GM23338 (cell line): ENCODE measurements around the gene CFAP141.

Experiments used
- CREB1 ChIP-seq: fragments of 250-450 bp; sonication (Bioruptor Pico); IDR thresholded peaks from 2 replicates; pipeline ENCODE4 v1.5.0; 2020; ENCODE audit warnings: low read depth, mild to moderate bottlenecking, moderate library complexity
- EZH2 ChIP-seq: fragments of 200-600 bp; sonication (generic); IDR thresholded peaks from one replicate; pipeline ENCODE4 v1.8.0; 2017; ENCODE audit warnings: antibody characterized with exemption, mild to moderate bottlenecking, low read depth; ENCODE audit not compliant: unreplicated experiment
- EZH2phosphoT487 ChIP-seq: fragments of 200-600 bp; sonication (generic); IDR thresholded peaks from one replicate; pipeline ENCODE4 v1.8.1; 2018; ENCODE audit warnings: antibody characterized with exemption; ENCODE audit not compliant: unreplicated experiment
- JUNB ChIP-seq: IDR thresholded peaks from one replicate; pipeline ENCODE4 v1.6.1; 2016; ENCODE audit warnings: antibody characterized with exemption; ENCODE audit not compliant: unreplicated experiment
- POLR2AphosphoS5 ChIP-seq: IDR thresholded peaks from 2 replicates; pipeline ENCODE4 v1.6.1; 2016; ENCODE audit warnings: antibody characterized with exemption, low read depth
- REST ChIP-seq: IDR thresholded peaks from one replicate; pipeline ENCODE4 v1.6.1; 2018; ENCODE audit warnings: antibody characterized with exemption; ENCODE audit not compliant: unreplicated experiment
- STAT1 ChIP-seq: IDR thresholded peaks from one replicate; pipeline ENCODE4 v1.6.1; 2016; ENCODE audit warnings: antibody characterized with exemption; ENCODE audit not compliant: unreplicated experiment
- TF ChIP-seq, protein P1 (sequence below), 2 experiments: fragments of 200-600 bp in 1 of 2; sonication (generic) in 1 of 2; conservative IDR thresholded peaks; 2 replicates each; pipeline versions ENCODE4 v1.5.1 to v1.6.1; 2016 to 2017; ENCODE audit warnings: antibody characterized with exemption in 2 of 2, low read depth in 2 of 2, mild to moderate bottlenecking in 2 of 2, moderate library complexity in 1 of 2

DNA sequence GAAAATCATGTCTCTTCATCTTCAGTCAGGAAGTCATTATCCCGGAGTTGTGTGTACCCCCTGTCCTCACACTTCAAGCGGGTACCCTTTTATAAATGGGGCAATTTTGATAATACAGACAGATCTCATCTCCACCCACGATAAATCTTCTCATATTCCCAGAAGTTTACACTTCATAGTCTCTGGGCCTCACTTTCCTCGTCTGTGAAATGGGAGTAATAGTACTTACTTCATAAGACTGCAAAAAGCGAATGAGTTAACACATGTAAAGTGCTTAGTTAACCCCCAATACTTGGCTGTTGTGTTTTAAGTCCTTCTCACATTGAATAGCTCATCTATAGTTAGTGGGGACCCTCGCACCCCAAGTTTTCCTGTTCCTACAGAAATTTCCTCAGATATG, 52.1 kb downstream of the CFAP141 start:
- TF ChIP-seq JUNB (no peak), EZH2 (no peak), EZH2phosphoT487 (no peak), STAT1 (no peak), CREB1 (CRISPR knock-in tag) (no peak), POLR2AphosphoS5 (no peak), REST (no peak)
- TF ChIP-seq, protein P1, sequence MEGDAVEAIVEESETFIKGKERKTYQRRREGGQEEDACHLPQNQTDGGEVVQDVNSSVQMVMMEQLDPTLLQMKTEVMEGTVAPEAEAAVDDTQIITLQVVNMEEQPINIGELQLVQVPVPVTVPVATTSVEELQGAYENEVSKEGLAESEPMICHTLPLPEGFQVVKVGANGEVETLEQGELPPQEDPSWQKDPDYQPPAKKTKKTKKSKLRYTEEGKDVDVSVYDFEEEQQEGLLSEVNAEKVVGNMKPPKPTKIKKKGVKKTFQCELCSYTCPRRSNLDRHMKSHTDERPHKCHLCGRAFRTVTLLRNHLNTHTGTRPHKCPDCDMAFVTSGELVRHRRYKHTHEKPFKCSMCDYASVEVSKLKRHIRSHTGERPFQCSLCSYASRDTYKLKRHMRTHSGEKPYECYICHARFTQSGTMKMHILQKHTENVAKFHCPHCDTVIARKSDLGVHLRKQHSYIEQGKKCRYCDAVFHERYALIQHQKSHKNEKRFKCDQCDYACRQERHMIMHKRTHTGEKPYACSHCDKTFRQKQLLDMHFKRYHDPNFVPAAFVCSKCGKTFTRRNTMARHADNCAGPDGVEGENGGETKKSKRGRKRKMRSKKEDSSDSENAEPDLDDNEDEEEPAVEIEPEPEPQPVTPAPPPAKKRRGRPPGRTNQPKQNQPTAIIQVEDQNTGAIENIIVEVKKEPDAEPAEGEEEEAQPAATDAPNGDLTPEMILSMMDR (conservative IDR thresholded peaks at IDR 0.05; ENCODE audit: low read depth in 2 of 2): no peak
